H4 (cell line): Measurements from ENCODE around the gene SYNGR3. TPM values are rescaled to one million over a fixed set of nuclear protein-coding genes. Genes with fewer than 3 reads are reported as not detected.

ENCODE experiments used
- DNase-seq: peaks from one replicate; pipeline ENCODE4 v3.0.0-alpha.2; 2015; ENCODE audit warnings: low spot score
- total RNA-seq: library from RNA; depleted of rRNA; stranded (reverse); fragments of >200 nt; shearing (Covaris generic); gene quantifications from 2 replicates; pipeline ENCODE4 v1.2.3, GENCODE V29; 2014

The SYNGR3 gene
- total RNA-seq, 1 experiment from 2014 or later, result 3.4 TPM

DNA sequence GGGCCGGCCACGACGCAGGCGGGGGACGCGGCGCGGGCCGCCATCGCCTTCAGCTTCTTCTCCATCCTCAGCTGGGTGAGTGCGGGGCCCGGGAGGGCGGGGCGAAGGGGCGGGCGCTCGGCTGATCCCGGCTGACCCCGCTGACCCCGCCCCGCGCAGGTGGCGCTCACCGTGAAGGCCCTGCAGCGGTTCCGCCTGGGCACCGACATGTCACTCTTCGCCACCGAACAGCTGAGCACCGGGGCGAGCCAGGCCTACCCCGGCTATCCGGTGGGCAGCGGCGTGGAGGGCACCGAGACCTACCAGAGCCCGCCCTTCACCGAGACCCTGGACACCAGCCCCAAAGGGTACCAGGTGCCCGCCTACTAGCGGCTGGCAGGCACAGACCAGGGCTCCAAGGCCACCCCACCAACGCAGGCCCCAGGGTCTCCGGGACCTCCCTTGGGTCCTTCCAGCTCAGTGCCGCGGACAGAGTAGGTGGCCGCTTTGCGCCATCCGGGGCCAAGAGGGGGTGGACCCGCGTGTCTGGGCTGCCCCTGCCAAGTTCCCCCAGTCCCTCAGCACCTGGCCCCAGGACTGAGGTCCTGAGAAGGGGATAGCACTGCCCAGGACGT, 3.0 kb downstream of the SYNGR3 start:
- no peak for DNase-seq

DNA sequence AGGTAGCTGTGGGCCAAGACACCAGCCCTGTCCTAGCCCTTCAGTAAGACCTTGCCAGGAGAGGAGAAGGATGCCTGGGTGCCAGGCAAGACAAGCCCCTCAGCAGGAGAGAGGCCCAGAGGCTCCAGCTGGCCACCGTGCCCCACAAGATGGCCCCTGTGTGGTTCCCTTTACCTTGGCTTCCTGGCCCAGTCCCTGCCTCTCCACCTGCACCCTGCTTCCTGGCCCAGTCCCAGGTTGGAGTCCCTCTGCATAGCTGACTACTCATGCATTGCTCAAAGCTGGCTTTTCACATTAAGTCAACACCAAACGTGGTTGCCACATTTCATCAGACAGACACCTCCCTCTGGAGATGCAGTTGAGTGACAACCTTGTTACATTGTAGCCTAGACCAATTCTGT, 4.0 kb downstream of the SYNGR3 start:
- DNase-seq, result no peak

DNA sequence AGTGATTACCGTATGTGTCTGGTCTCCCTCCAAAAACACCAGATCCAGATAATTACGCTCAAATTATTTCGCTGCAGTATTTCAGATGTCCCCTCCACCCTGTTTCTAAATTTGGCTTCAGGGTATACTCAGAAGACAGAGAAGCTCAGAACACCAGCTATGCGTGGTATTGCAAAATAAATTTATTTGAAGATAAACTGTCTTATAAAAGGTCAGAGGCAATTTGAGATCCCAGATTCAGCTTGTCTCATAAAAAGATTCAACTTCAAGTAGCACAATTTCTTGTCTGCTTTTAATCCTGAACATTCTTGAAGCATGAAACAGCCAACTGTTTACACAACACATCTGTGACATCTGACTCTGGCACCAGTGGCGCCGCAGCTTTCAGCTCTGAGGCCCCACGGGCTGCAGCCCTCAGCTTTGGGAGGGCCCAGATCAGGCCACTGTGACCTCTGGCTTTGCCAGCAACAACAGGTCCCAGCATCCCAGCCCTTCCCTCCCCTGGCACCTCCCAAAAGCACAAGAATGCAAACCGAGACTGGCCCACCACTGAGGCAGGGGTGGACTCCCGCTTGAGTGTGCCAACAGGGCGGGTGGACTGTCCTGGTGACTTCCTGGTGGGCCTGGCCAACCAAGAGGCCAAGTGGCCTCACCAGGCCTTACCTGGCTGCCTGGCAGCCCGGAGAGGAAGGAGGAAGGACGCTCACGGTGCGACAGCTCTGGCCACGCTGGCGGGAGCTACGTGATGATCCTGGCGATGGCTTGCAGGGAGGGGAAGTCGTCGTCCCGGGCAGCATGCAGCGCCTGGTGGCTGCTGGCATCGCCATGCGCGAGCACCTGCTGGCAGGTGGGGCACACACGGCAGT, 8.0 kb downstream of the SYNGR3 start:
- peak; percentile 64 for DNase-seq

DNA sequence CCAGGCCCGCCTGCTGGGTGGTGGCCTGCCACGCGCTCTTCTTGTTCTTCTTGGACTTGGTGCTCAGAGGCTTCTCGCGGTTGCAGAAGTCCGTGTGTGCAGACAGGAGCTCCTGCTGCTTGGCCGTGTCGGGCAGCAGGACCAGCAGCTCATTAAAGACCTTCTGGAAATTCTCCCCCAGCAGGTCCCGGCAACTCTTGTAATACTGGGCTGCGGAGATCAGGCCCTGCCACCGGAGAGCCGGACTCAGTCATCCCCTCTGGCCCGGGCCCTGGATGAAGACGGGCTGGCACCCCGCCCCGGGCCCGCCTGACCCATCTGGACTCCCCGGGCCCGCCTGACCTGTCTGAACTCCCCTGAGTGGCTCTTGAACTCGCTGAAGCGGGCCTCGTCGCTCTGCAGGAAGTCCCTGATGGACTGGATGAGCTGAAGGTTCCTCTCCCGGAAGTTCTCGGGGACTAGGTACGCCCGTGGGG, 8.6 kb downstream of the SYNGR3 start:
- DNase-seq, result no peak

DNA sequence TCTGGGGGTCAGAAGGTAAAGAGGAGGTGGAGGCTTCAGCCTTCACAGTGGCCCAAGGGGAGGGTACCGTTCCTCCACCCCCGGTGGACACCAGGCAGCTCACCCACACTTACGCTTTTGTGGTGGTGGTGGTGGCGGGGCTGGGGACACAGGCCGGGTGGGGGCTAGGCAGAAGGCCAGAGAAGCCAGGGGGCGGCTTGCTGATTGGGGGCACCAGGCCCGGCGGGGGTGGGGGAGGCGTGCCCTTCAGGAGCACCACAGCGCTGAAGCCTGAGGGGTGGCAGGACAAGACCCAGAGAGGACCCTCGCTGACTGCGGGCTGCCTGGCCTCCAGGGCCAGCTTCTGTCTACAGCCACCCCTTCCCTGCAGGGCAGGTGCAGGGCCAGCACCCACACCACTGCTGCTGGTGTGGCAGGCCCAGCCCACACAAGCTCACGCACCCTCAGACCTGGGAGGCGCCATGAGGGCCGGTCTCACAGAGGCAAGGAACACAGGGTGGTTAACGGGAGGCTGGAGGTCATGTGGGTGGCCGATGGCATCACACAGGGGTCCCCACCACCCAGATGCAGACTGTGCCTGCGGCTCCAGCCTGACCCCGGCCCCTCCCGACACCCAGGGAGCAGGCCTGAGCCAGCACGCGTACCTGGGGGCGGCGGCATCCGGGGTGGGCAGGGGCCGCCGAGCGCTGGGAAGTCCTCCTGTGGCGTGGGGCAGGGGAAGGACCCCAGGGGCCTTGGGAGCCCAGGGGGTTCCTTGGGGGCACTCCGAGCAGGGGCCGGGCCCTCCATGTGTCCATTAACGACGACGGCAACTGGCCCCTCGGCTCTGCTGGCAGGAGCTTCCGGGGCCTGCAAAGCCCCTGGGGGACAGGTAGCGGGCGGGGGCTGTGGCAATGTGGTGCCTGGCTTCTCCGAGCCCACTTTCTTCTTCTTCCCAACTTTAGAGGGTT, 9.4 kb downstream of the SYNGR3 start:
- DNase-seq, result no peak

DNA sequence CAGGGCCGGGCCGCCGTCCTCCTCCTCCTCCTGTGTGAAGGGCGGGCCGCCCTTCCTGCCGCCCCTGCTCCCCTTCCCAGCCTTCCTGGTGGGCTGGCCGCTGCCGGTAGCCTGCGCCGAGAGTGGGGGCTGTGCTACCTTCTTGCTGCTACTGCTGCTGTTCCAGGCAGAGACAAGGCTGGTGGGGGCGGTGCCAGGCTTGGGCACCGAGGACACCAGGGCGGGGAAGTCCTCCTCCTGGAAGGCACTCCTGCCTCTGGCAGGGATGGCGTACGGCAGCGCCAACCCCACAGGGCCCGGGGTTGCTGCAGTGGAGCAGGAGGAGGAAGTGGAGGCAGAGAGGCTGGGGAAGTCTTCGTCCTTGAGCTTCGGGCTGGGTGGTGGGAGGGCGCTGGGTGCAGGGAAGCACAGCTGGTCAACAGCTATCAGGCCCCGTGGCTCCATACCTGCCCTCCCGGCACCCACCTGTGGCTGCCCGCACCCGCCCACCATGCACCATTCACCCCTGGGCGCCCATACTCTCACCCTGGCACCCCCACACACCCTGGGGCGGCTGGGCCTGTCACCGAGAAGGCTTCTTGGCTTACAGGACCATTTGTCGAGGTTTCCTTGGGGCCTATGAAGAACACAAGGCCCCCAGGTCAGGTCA, 10.2 kb downstream of the SYNGR3 start:
- no peak for DNase-seq

DNA sequence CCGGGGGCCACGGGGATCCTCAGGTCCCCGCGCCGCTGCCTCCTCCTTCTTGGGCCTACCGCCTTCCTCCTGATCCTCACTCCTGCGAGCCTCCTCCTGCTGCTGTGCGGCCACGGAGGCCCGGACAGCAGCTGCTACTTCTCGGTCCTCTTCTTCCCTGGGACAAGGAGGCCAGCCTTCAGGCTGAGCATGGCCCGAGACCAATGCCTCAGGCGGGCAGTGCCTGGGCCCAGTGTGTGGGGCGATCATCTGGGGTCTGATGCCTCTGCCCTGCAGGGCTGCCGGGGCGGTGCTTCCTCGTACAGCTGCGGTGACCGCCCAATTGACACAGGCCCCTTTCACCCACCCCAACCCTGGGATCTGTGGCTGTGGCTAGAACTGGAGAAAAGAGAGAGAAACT, 11.3 kb downstream of the SYNGR3 start:
- no peak for DNase-seq

DNA sequence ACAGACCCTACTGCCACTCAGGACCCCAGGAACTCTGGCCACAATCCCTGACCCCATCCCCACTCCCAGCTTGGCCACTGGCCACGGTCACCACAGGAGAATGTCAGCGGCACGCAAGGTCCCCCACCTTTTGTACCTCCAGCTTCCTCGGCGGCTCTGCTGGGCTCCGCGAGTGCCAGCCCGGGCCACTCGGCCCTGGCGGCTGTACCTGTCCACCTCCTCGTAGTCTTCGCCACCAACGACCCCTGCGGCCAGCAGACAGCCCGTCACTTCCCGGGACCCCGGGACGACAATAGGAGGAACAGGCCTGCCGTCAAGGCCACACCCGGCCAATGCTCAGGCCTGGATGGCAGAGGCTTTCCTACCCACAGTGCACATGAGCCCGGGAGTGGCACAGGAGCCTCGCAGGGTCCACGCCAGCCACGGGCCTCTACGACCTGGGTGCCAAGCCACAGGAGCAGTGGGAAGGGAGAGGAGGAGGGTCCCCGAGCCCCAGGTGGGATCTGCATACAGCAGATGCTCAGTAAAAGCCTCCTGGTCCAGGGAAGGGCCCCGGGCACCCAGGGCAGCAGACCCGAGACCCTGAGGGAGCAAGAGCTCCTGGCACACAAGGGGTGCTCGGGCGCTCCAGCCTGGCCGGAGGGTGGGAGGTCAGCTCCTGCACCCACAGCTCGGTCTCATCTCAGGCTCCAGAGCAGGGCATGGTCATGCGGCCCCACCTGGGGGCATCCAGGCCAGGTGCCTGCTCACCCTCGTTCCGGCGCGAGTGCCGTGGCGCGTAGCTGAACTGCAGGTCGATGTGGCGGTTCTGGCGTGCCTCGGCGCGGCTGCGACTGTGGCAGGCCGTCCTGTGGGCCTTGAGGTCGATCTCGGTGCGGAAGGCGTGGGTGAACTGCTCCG, 11.9 kb downstream of the SYNGR3 start:
- no peak for DNase-seq

DNA sequence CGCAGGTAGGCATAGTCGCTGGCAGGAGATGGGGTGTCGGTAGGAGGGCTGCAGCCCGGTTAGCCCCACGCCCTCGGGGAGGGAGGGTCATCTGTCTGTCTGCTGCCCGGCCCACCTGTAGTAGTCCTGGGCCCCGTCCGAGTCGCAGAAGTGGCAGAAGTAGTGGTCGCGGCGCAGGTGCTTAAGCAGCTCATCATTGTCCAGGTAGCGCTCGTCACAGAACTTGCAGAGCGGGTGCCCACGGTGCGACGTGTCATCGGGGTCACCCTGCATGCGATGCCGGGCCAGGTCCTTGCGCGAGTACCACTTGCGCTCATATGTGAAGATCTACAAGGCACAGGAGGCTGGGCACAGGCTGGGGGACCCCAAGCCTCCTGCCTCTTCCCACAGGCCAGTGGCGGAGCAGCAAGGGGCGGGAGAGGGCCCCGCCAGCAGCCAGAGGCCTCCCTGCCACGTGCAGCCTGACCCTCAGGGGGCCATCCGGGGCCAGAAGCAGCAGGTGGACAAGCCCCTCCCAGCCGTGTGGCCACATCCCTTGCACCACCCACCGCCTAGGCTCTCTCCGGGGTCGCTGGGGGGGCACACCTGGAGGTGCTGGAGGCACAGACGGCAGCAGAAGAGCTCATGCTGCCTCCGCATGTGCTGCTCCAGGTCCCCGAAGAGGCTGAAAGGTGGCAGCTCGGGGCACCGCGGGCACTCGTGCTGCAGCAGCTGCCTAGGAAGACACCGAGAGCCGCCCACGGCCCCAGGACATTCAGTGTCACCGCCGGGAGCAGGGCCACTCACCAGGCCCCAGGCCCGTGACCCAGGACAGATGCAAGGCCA, 12.8 kb downstream of the SYNGR3 start:
- DNase-seq, result no peak

DNA sequence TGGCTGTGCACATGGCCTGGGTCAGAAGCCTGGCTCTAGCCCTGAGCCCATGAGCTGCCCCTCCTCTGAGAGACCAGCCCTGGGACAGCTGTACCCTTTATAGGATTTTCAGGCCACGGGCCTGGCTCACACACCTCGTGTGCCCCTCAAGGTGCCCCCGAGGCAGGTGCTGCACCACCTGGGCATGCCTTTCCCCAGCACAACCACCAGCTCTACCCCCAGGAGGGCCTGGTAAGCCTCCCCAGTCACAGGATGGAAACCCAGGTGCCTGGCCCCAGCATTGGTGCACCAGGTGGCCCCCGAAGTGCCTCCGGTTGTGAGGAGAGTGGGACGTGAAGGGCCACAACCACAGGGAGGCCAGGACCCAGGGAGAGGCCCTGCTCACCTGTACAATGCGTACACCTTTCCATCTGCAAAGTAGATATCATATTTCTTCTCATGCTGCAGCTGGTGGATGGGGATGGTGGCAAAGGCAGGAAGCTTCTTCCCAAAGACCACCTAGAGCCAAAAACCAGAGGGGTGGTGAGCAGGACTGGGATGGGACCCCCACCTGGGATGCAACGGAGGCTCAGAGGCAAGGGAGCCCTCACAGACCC, 13.6 kb downstream of the SYNGR3 start:
- no peak for DNase-seq

DNA sequence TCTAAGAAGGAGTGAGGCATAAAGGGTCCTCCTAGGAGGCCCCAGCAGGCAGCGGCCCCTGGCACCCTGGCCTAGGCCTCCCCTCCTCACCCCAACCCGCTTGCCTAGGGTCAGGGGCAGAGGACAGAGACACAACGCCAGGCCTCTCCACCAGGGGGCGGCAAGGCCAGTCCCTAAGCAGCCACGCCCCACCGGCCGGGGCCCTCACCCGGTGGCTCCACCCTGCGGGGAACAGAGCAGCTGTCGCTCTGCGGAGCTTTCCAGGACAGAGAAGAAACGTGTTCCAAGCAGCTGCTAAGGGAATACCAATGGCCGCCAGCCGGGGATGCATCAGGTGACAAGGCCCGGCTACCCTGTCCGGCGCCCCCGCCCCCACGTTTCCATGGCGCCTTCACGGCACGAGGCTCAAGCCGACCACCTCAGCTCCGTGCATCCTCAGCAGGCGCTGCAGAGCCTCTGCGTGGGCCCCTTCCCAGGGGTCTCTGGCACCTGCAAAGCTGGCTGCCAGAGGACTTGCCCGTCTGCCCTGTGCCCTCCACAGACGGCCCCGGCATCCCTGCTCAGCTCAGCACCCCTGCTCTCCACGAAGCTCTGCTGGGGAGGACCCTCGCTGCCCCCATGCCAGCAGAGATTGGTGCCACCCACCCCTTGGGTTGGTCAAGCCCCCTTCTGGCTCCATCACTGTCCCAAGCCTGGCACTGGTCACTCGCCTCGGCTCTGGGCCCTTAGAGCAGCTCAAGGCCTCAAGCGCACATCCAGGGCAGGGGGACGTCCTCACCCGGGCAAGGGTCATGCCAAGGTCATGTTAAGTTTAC, 14.3 kb downstream of the SYNGR3 start:
- peak; percentile 91 for DNase-seq

DNA sequence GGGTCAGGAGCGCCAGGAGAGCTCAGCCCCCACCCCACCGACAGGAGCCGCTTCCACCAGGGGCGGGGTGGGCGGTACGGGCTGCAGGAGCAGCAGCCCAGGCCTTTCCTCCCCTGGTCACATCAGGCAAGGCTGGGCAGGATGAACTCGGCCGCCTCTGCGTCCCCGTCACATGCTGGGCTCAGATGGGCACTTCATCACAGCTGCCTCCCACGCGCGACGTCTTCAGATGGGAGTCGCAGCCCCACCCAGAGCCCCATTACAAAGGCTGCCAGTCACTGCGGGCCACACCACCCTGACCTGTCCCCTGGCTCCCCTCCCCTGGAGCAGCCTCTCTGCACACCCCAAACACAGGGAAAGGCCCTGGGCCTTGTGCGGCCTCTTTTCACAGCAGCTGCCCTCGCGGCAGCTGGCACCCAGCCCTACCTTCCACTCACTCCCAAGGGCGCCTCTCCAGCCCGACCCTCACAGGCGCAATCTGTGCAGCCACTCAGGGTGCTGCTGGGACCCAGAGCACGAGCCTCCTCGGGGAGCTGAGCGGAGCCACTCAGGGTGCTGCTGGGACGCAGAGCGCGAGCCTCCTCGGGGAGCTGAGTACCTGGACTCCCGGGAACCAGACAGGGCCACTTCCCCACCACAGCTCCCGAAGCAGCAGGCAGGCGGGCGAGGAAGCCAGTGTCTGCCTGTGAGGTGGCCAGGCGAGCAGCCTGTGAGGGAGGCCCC, 15.2 kb downstream of the SYNGR3 start:
- no peak for DNase-seq

DNA sequence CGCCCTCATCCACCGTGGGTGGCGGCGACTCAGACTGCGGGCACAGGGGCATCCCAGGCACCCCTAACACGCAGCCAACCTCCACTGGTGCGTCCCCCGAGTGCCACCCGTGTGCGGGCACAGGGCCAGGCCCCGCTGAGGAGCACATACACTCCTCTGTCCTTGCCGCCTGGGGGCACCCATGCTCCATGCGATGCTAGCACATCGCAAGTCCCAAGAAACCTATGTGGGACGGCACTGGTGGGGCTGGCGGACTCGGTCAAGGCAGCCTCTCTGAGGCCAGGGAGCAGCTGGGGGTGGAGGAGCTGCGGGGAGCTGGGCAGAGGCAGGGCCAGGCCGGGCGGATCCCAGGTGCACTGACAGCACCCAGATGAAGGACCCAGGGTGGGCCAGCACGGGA, 15.9 kb downstream of the SYNGR3 start:
- no peak for DNase-seq

DNA sequence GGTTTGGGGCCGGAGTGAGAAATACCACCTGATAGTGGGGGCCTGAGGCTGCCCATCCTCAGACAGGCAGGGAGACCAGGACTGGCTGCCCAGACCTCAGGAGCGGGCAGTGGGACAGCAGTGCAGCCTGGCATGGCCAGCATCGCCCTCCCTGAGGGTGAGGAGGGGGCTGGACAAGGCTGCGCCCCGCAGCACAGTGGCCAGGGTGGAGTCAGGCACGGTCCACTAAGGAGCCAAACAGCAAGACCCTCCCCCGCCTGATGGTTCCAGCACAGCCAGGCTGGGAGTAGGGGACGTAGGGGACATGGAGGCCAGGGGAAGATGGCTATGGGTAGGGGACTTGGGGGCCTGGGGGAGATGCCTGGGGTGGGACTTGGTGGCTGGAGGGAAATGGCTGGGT, 16.5 kb downstream of the SYNGR3 start:
- no peak for DNase-seq

DNA sequence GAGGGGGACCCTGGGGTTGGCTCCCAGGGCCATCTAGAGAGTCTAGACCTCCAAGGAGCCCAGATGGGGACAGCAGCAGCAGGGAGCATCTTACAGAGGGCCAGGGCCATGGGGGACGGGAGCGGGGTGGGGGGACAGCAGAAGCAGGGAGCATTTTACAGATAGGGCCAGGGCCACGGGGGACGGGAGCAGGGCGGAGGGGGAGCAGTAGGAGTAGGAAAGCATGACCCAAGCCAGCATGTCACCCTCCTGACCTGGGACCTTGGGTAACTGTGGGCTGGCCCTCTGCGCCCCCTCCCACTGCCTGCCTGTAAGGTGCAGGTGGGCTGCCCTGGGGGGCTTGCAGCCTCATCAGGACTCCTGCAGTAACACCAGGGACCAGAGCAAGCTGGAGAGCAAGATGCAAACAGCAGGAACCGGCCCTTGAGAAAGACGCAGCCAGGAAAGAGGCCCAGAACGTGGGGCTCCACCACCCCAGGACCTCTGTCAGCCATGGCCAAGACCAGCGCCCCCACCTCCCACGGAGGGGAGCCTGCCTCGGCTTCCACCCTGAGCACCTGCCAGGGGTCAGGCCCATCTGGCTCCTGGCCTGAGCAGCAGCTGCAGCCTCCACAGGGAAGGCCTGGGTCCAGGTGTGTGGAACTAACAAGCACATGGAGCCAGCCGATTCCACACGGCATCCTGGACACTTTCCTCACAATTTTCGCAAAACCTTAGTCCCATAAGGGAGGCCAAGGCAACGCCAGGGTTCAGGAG, 17.5 kb downstream of the SYNGR3 start:
- DNase-seq, result no peak

DNA sequence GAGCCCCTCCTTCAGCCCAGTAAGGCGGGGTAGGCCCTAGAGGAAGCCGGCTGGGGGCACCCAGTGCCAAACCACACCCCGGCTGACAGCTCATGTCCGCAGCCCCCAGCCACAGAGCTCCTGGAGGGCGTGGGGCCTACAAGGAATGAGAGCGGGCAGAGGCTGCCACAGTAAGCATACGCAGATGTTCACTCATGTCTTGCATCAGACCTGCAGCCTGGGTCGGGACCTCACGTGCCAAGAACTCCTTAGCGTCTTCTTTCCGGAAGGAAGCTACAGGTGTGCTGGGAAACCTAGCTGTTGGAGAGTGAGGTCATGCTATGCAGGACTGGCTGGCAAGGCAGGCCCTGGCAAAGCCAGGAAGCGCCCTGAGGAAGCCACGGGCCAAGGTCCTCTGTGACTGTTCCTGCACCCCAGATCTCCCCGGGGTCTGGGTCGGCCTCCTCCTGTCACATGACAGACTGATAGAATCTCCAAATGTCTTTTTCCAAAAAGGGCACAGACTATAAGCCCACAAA, 18.3 kb downstream of the SYNGR3 start:
- peak; percentile 71 for DNase-seq
